GM12878 (cell line): ENCODE data around the gene DYNC2LI1. TPM values are rescaled to one million over a fixed set of nuclear protein-coding genes. Genes with fewer than 3 reads are reported as not detected.

ENCODE experiments used
- ATAC-seq: fragments of 200-7000 bp; cut with Tn5 transposase; 3 replicates; pipeline ENCODE4 v1.9.1; 2020; ENCODE audit warnings: mild to moderate bottlenecking, moderate library complexity
- BruUV-seq: library from RNA; stranded (reverse); fragments of 400-500 nt; replicated peaks from 2 replicates; lab custom pipeline; 2021; lab: Mats Ljungman, UMichigan
- CTCF ChIA-PET: fragments of 300-600 bp; sonication (Branson Sonifier 250); formaldehyde crosslinking; extraction: SDS; loops from one replicate; lab custom pipeline; 2021; ENCODE audit warnings: inconsistent platforms; lab: Yijun Ruan, JAX
- POLR2A ChIA-PET: fragments of 350-600 bp; formaldehyde crosslinking; extraction: SDS; loops from one replicate; lab custom pipeline; 2021; ENCODE audit warnings: inconsistent platforms; lab: Charles Lee
- RAD21 ChIA-PET: fragments of 300-600 bp; sonication (Branson Sonifier 250); formaldehyde crosslinking; loops from one replicate; lab custom pipeline; 2023; ENCODE audit warnings: antibody characterized with exemption; ENCODE audit not compliant: unreplicated experiment; lab: Charles Lee
- SMC1A ChIA-PET: fragments of 300-600 bp; sonication (Branson Sonifier 250); formaldehyde crosslinking; loops from one replicate; lab custom pipeline; 2023; ENCODE audit not compliant: unreplicated experiment, uncharacterized antibody; lab: Charles Lee
- DNase-seq: peaks from one replicate; pipeline ENCODE4 v3.0.0-alpha.2; 2011; ENCODE audit warnings: low read depth, low spot score
- FAIRE-seq: peaks from 3 replicates; lab custom pipeline; 2011; peaks lifted over from hg19 to GRCh38; lab: Jason Lieb, UNC
- H2AFZ ChIP-seq: 2 replicates; pipeline ENCODE4 v1.6.0; 2011; ENCODE audit warnings: low read depth, low read length, control low read depth; ENCODE audit not compliant: control insufficient read depth
- H3K27ac ChIP-seq: 2 replicates; pipeline ENCODE4 v1.5.1; 2011; ENCODE audit warnings: control low read depth; ENCODE audit not compliant: control insufficient read depth, insufficient read depth
- H3K27me3 ChIP-seq, 2 experiments: replicated peaks in 1 of 2; 2 replicates each; pipeline versions ENCODE4 v1.6.0 to v1.6.1; 2011; ENCODE audit warnings: low read length in 1 of 2; ENCODE audit not compliant: control insufficient read depth in 2 of 2, insufficient read depth in 2 of 2
- H3K36me3 ChIP-seq, 2 experiments: 2 replicates each; pipeline ENCODE4 v1.5.1; 2011; ENCODE audit warnings: low read length in 1 of 2; ENCODE audit not compliant: control insufficient read depth in 2 of 2, insufficient read depth in 2 of 2
- H3K4me1 ChIP-seq: 2 replicates; pipeline ENCODE4 v1.6.1; 2011; ENCODE audit warnings: mild to moderate bottlenecking, low read length, moderate library complexity, mixed read lengths; ENCODE audit not compliant: control insufficient read depth, insufficient read depth
- H3K4me2 ChIP-seq: 2 replicates; pipeline ENCODE4 v1.6.0; 2011; ENCODE audit warnings: control low read depth; ENCODE audit not compliant: control insufficient read depth, insufficient read depth
- H3K4me3 ChIP-seq: fragments of 200-600 bp; sonication (generic); 2 replicates; pipeline ENCODE4 v1.5.1; 2016
- H3K79me2 ChIP-seq: 2 replicates; pipeline ENCODE4 v1.6.0; 2011; ENCODE audit warnings: low read length; ENCODE audit not compliant: control insufficient read depth, insufficient read depth
- H3K9ac ChIP-seq: 2 replicates; pipeline ENCODE4 v1.8.0; 2011; ENCODE audit warnings: low read length, control low read depth, mixed read lengths; ENCODE audit not compliant: control insufficient read depth, insufficient read depth
- H3K9me3 ChIP-seq: replicated peaks from 3 replicates; pipeline ENCODE4 v1.5.1; 2011; ENCODE audit warnings: mild to moderate bottlenecking, low read length; ENCODE audit not compliant: control insufficient read depth, insufficient read depth
- H4K20me1 ChIP-seq: 2 replicates; pipeline ENCODE4 v1.6.0; 2011; ENCODE audit not compliant: control insufficient read depth, insufficient read depth
- ATF7 ChIP-seq: fragments of 450-650 bp; IDR thresholded peaks from 2 replicates; pipeline ENCODE4 v1.6.1; 2016; ENCODE audit warnings: low read depth, mild to moderate bottlenecking
- GABPA ChIP-seq: IDR thresholded peaks from 2 replicates; pipeline ENCODE4 v1.6.1; 2014; ENCODE audit warnings: antibody characterized with exemption, low read depth, mild to moderate bottlenecking, inconsistent platforms
- HDGF ChIP-seq: fragments of 450-650 bp; IDR thresholded peaks from 2 replicates; pipeline ENCODE4 v1.6.1; 2016; ENCODE audit warnings: antibody characterized with exemption
- NFYA ChIP-seq: IDR thresholded peaks from 2 replicates; pipeline ENCODE4 v1.6.1; 2011; ENCODE audit warnings: low read depth, mild to moderate bottlenecking, low read length, improper control_type of control experiment, borderline replicate concordance
- NR2C1 ChIP-seq: fragments of 450-650 bp; IDR thresholded peaks from 2 replicates; pipeline ENCODE4 v1.6.1; 2017; ENCODE audit warnings: antibody characterized with exemption, mild to moderate bottlenecking, moderate library complexity
- PAX5 ChIP-seq: IDR thresholded peaks from 2 replicates; pipeline ENCODE4 v1.6.1; 2011; ENCODE audit warnings: low read depth, low read length, borderline replicate concordance
- PAX8 ChIP-seq: fragments of 450-650 bp; IDR thresholded peaks from 2 replicates; pipeline ENCODE4 v1.6.1; 2017; ENCODE audit warnings: mild to moderate bottlenecking, moderate library complexity
- POLR2A ChIP-seq: IDR thresholded peaks from 2 replicates; pipeline ENCODE4 v1.6.1; 2011; ENCODE audit warnings: low read depth, mild to moderate bottlenecking, low read length
- POLR2AphosphoS2 ChIP-seq: IDR thresholded peaks from 2 replicates; pipeline ENCODE4 v1.6.1; 2011; ENCODE audit warnings: low read depth, mild to moderate bottlenecking, low read length, improper control_type of control experiment, moderate library complexity
- SMAD5 ChIP-seq: IDR thresholded peaks from 2 replicates; pipeline ENCODE4 v1.6.1; 2016; ENCODE audit warnings: antibody characterized with exemption, low read depth
- SMC3 ChIP-seq: IDR thresholded peaks from 2 replicates; pipeline ENCODE4 v1.6.1; 2011; ENCODE audit warnings: low read length, improper control_type of control experiment, borderline replicate concordance
- SP1 ChIP-seq: IDR thresholded peaks from one replicate; pipeline ENCODE4 v1.6.1; 2011; ENCODE audit warnings: low read depth, low read length
- ZSCAN29 ChIP-seq: fragments of 450-650 bp; IDR thresholded peaks from 2 replicates; pipeline ENCODE4 v1.6.1; 2017; ENCODE audit warnings: mild to moderate bottlenecking, moderate library complexity
- WGBS: methylation state at CpG from one replicate; pipeline ENCODE4 v1.1.6; 2016; ENCODE audit warnings: low lambda C conversion rate; ENCODE audit not compliant: insufficient replicate concordance, insufficient coverage; ENCODE audit errors: missing lambda C conversion rate; 5-methylcytosine and 5-hydroxymethylcytosine counted together
- in situ Hi-C: fragments of 300-500 bp; cut with MboI; formaldehyde crosslinking; loops from 9 replicates; pipeline ENCODE4 v1.14.3; 2018; ENCODE audit warnings: mixed read lengths
- intact Hi-C: fragments of 100-400 bp; cut with micrococcal nuclease; formaldehyde crosslinking; loops from one replicate; pipeline ENCODE4 v1.14.2; 2022; ENCODE audit not compliant: unreplicated experiment
- polyA plus RNA-seq, 11 experiments: library from polyadenylated mRNA; depleted of rRNA in 4 of 11; unstranded in 6 of 11; stranded (reverse) in 5 of 11; fragments of >200 nt; fragmentation: Nextera tagmentation in 4 of 11; fragmentation: Illumina TruSeq in 1 of 11; extraction: Ambion mirVana in 4 of 11; extraction: Trizol in 1 of 11; gene quantifications; 1 replicate in 1 of 11; 2 replicates in 10 of 11; pipeline versions ENCODE4 v1.2.1 to v1.2.3, GENCODE V29; 2011 to 2016; ENCODE audit warnings: inconsistent platforms in 2 of 11, missing spikeins in 2 of 11, low read depth in 1 of 11
- total RNA-seq, 4 experiments: library from RNA; depleted of rRNA in 3 of 4; stranded (reverse); fragments of >200 nt in 3 of 4; fragmentation: Illumina TruSeq in 1 of 4; extraction: Trizol in 1 of 4; gene quantifications; 2 replicates each; pipeline versions ENCODE4 v1.2.1 to v1.2.3, GENCODE V29; 2013 to 2021
- TF ChIP-seq, protein P1 (sequence below): IDR thresholded peaks from 2 replicates; pipeline ENCODE4 v1.6.1; 2011; ENCODE audit warnings: low read depth, mild to moderate bottlenecking, low read length, moderate library complexity, borderline replicate concordance; ENCODE audit errors: extremely low read depth
- TF ChIP-seq, protein P2 (sequence below): IDR thresholded peaks from 2 replicates; pipeline ENCODE4 v1.6.1; 2011; ENCODE audit warnings: mild to moderate bottlenecking, low read depth, low read length, moderate library complexity; ENCODE audit not compliant: insufficient replicate concordance
- TF ChIP-seq, protein P3 (sequence below): fragments of 150-350 bp; IDR thresholded peaks from 2 replicates; pipeline ENCODE4 v1.6.1; 2014; ENCODE audit warnings: mild to moderate bottlenecking, low read depth, low read length
- TF ChIP-seq, protein P4 (sequence below): fragments of 450-650 bp; IDR thresholded peaks from 2 replicates; pipeline ENCODE4 v1.6.1; 2017; ENCODE audit warnings: mild to moderate bottlenecking, moderate library complexity

DYNC2LI1 gene
- total and polyA plus RNA-seq, 10 of the 15 experiments (the other 5 are each of a cell fraction or from before 2014, with no cell fraction given) = 9.5 to 27.3 (median 19.3) TPM

- no TSS peak for BruUV-seq
- in situ Hi-C loops = no loop called here
- no peak overlapping the region for H3K9ac ChIP-seq
- H3K27ac ChIP-seq = no peak overlapping the region
- ATAC-seq (no peak), DNase-seq (no peak), FAIRE-seq (no peak)
- no peak overlapping the region for H3K4me3 ChIP-seq
- H3K36me3 ChIP-seq = no peaks in the 10 kb centered on the region; a peak in 1 of 4 replicates
- RAD21 ChIA-PET = no interaction called here
- no peaks in the 10 kb centered on the region for H4K20me1 ChIP-seq
- H3K27me3 ChIP-seq = no peaks in the 10 kb centered on the region
- POLR2A ChIA-PET = no interaction called here
- no peaks in the 10 kb centered on the region for H3K9me3 ChIP-seq
- SMC1A ChIA-PET = no interaction called here
- TF ChIP-seq, protein P1, sequence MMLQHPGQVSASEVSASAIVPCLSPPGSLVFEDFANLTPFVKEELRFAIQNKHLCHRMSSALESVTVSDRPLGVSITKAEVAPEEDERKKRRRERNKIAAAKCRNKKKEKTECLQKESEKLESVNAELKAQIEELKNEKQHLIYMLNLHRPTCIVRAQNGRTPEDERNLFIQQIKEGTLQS = no peak
- TF ChIP-seq SMC3 (no peak), SP1 (no peak), POLR2AphosphoS2 (no peak), SMAD5 (no peak), NFYA (no peak), PAX8 (no peak), NR2C1 (no peak), PAX5 (no peak), ATF7 (no peak), HDGF (no peak), POLR2A (no peak), ZSCAN29 (no peak), GABPA (no peak)
- TF ChIP-seq, protein P2, sequence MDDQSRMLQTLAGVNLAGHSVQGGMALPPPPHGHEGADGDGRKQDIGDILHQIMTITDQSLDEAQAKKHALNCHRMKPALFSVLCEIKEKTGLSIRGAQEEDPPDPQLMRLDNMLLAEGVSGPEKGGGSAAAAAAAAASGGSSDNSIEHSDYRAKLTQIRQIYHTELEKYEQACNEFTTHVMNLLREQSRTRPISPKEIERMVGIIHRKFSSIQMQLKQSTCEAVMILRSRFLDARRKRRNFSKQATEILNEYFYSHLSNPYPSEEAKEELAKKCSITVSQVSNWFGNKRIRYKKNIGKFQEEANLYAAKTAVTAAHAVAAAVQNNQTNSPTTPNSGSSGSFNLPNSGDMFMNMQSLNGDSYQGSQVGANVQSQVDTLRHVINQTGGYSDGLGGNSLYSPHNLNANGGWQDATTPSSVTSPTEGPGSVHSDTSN = no peak
- TF ChIP-seq, protein P3, sequence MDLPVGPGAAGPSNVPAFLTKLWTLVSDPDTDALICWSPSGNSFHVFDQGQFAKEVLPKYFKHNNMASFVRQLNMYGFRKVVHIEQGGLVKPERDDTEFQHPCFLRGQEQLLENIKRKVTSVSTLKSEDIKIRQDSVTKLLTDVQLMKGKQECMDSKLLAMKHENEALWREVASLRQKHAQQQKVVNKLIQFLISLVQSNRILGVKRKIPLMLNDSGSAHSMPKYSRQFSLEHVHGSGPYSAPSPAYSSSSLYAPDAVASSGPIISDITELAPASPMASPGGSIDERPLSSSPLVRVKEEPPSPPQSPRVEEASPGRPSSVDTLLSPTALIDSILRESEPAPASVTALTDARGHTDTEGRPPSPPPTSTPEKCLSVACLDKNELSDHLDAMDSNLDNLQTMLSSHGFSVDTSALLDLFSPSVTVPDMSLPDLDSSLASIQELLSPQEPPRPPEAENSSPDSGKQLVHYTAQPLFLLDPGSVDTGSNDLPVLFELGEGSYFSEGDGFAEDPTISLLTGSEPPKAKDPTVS = no peak
- TF ChIP-seq, protein P4, sequence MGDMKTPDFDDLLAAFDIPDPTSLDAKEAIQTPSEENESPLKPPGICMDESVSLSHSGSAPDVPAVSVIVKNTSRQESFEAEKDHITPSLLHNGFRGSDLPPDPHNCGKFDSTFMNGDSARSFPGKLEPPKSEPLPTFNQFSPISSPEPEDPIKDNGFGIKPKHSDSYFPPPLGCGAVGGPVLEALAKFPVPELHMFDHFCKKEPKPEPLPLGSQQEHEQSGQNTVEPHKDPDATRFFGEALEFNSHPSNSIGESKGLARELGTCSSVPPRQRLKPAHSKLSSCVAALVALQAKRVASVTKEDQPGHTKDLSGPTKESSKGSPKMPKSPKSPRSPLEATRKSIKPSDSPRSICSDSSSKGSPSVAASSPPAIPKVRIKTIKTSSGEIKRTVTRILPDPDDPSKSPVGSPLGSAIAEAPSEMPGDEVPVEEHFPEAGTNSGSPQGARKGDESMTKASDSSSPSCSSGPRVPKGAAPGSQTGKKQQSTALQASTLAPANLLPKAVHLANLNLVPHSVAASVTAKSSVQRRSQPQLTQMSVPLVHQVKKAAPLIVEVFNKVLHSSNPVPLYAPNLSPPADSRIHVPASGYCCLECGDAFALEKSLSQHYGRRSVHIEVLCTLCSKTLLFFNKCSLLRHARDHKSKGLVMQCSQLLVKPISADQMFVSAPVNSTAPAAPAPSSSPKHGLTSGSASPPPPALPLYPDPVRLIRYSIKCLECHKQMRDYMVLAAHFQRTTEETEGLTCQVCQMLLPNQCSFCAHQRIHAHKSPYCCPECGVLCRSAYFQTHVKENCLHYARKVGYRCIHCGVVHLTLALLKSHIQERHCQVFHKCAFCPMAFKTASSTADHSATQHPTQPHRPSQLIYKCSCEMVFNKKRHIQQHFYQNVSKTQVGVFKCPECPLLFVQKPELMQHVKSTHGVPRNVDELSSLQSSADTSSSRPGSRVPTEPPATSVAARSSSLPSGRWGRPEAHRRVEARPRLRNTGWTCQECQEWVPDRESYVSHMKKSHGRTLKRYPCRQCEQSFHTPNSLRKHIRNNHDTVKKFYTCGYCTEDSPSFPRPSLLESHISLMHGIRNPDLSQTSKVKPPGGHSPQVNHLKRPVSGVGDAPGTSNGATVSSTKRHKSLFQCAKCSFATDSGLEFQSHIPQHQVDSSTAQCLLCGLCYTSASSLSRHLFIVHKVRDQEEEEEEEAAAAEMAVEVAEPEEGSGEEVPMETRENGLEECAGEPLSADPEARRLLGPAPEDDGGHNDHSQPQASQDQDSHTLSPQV = no peak
- intact Hi-C loops = no loop called here
- H3K4me2 ChIP-seq = no peak overlapping the region
- H2AFZ ChIP-seq = no peak overlapping the region
- no peaks in the 10 kb centered on the region for H3K79me2 ChIP-seq
- CTCF ChIA-PET = no interaction called here
- WGBS = 59% methylated on average over 2 of the region's 2 CpGs
- H3K4me1 ChIP-seq = no peaks in the 10 kb centered on the region
Observed at GRCh38 chr2:43806719-43807031, 32.8 kb downstream of the DYNC2LI1 start.
